GM12878 (cell line): ENCODE measurements around the gene TEX12. TPM values are rescaled to one million over a fixed set of nuclear protein-coding genes. Genes with fewer than 3 reads are reported as not detected.

Source experiments
- BCL3 ChIP-seq: IDR thresholded peaks from 2 replicates; pipeline ENCODE4 v1.6.1; 2011; ENCODE audit warnings: borderline replicate concordance, low read depth, mild to moderate bottlenecking, moderate library complexity, low read length; ENCODE audit not compliant: insufficient read depth, poor library complexity, severe bottlenecking
- CBX5 ChIP-seq: sonication (generic); IDR thresholded peaks from 2 replicates; pipeline ENCODE4 v1.6.1; 2016; ENCODE audit warnings: low read depth, moderate library complexity, mild to moderate bottlenecking, inconsistent platforms
- MEF2B ChIP-seq: fragments of 450-650 bp; IDR thresholded peaks from 2 replicates; pipeline ENCODE4 v1.6.1; 2018; ENCODE audit warnings: mild to moderate bottlenecking, moderate library complexity; ENCODE audit not compliant: partially characterized antibody, poor library complexity, severe bottlenecking
- MYC ChIP-seq: IDR thresholded peaks from 2 replicates; pipeline ENCODE4 v1.6.1; 2011; ENCODE audit warnings: mild to moderate bottlenecking, low read length, moderate library complexity, inconsistent platforms; ENCODE audit not compliant: insufficient read depth, insufficient replicate concordance, insufficient read length, severe bottlenecking
- NFYB ChIP-seq: IDR thresholded peaks from 2 replicates; pipeline ENCODE4 v1.6.1; 2011; ENCODE audit warnings: low read depth, mild to moderate bottlenecking, low read length, improper control_type of control experiment, moderate library complexity; ENCODE audit not compliant: insufficient read depth
- PML ChIP-seq: IDR thresholded peaks from 2 replicates; pipeline ENCODE4 v1.6.1; 2012; ENCODE audit warnings: low read length, inconsistent platforms
- POLR2AphosphoS5 ChIP-seq: IDR thresholded peaks from 2 replicates; pipeline ENCODE4 v1.6.1; 2011; ENCODE audit warnings: mild to moderate bottlenecking, low read length, inconsistent platforms
- SMAD5 ChIP-seq: IDR thresholded peaks from 2 replicates; pipeline ENCODE4 v1.6.1; 2016; ENCODE audit warnings: antibody characterized with exemption, low read depth
- SUZ12 ChIP-seq: fragments of 200-600 bp; sonication (generic); IDR thresholded peaks from one replicate; pipeline ENCODE4 v1.6.1; 2018; ENCODE audit warnings: antibody characterized with exemption, mild to moderate bottlenecking; ENCODE audit not compliant: unreplicated experiment
- YBX1 ChIP-seq: fragments of 450-650 bp; IDR thresholded peaks from 2 replicates; pipeline ENCODE4 v1.6.1; 2016; ENCODE audit warnings: antibody characterized with exemption
- ZNF207 ChIP-seq: fragments of 450-650 bp; IDR thresholded peaks from 2 replicates; pipeline ENCODE4 v1.6.1; 2014; ENCODE audit warnings: antibody characterized with exemption, mild to moderate bottlenecking, borderline replicate concordance
- ZNF622 ChIP-seq: fragments of 450-650 bp; IDR thresholded peaks from 2 replicates; pipeline ENCODE4 v1.6.1; 2017; ENCODE audit warnings: mild to moderate bottlenecking, inconsistent platforms
- ZSCAN29 ChIP-seq: fragments of 450-650 bp; IDR thresholded peaks from 2 replicates; pipeline ENCODE4 v1.6.1; 2017; ENCODE audit warnings: mild to moderate bottlenecking, moderate library complexity
- ZZZ3 ChIP-seq: IDR thresholded peaks from 2 replicates; pipeline ENCODE4 v1.6.1; 2011; ENCODE audit warnings: low read depth; ENCODE audit not compliant: control insufficient read depth, insufficient read length
- polyA plus RNA-seq, 11 experiments: library from polyadenylated mRNA; depleted of rRNA in 4 of 11; unstranded in 6 of 11; stranded (reverse) in 5 of 11; fragments of >200 nt; fragmentation: Nextera tagmentation in 4 of 11; fragmentation: Illumina TruSeq in 1 of 11; extraction: Ambion mirVana in 4 of 11; extraction: Trizol in 1 of 11; gene quantifications; 1 replicate in 1 of 11; 2 replicates in 10 of 11; pipeline versions ENCODE4 v1.2.1 to v1.2.3, GENCODE V29; 2011 to 2016; ENCODE audit warnings: inconsistent platforms in 2 of 11, missing spikeins in 2 of 11, low read depth in 1 of 11
- total RNA-seq, 4 experiments: library from RNA; depleted of rRNA in 3 of 4; stranded (reverse); fragments of >200 nt in 3 of 4; fragmentation: Illumina TruSeq in 1 of 4; extraction: Trizol in 1 of 4; gene quantifications; 2 replicates each; pipeline versions ENCODE4 v1.2.1 to v1.2.3, GENCODE V29; 2013 to 2021
- TF ChIP-seq, protein P1 (sequence below), 3 experiments: IDR thresholded peaks in 2 of 3; conservative IDR thresholded peaks in 1 of 3; 2 replicates each; pipeline ENCODE4 v1.5.1; 2011; ENCODE audit warnings: low read depth in 3 of 3, low read length in 3 of 3, mild to moderate bottlenecking in 3 of 3, control low read depth in 2 of 3, moderate library complexity in 2 of 3, inconsistent platforms in 1 of 3, mixed read lengths in 1 of 3; ENCODE audit not compliant: control insufficient read depth in 2 of 3, insufficient read depth in 1 of 3; ENCODE audit errors: extremely low read depth in 1 of 3

Gene TEX12
- total and polyA plus RNA-seq, 10 of the 15 experiments (the other 5 are each of a cell fraction or from before 2014, with no cell fraction given) = 0.11 to 1.3 (median 0.40) TPM; not detected in 2

- TF ChIP-seq NFYB = no peak
- no peak for TF ChIP-seq ZSCAN29
- no peak for TF ChIP-seq MYC
- TF ChIP-seq BCL3 = no peak
- no peak for TF ChIP-seq YBX1
- no peak for TF ChIP-seq POLR2AphosphoS5
- no peak for TF ChIP-seq PML
- TF ChIP-seq SUZ12 = no peak
- TF ChIP-seq MEF2B = no peak
- TF ChIP-seq CBX5 = no peak
- no peak for TF ChIP-seq SMAD5
- no peak for TF ChIP-seq ZNF207
- TF ChIP-seq, protein P1, sequence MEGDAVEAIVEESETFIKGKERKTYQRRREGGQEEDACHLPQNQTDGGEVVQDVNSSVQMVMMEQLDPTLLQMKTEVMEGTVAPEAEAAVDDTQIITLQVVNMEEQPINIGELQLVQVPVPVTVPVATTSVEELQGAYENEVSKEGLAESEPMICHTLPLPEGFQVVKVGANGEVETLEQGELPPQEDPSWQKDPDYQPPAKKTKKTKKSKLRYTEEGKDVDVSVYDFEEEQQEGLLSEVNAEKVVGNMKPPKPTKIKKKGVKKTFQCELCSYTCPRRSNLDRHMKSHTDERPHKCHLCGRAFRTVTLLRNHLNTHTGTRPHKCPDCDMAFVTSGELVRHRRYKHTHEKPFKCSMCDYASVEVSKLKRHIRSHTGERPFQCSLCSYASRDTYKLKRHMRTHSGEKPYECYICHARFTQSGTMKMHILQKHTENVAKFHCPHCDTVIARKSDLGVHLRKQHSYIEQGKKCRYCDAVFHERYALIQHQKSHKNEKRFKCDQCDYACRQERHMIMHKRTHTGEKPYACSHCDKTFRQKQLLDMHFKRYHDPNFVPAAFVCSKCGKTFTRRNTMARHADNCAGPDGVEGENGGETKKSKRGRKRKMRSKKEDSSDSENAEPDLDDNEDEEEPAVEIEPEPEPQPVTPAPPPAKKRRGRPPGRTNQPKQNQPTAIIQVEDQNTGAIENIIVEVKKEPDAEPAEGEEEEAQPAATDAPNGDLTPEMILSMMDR (IDR thresholded peaks at IDR 0.05 in 2 of 3, conservative IDR thresholded peaks at IDR 0.05 in 1 of 3; ENCODE audit: control insufficient read depth in 2 of 3, extremely low read depth in 1 of 3, insufficient read depth in 1 of 3, low read depth in 3 of 3, low read length in 3 of 3) = no peak
- no peak for TF ChIP-seq ZNF622
- TF ChIP-seq ZZZ3 = no peak
Observed at GRCh38 chr11:112212710-112213109, 45.5 kb downstream of the TEX12 start (continued).
